ENCODE measurements around the gene EXOSC2. TPM values are rescaled to one million over a fixed set of nuclear protein-coding genes. Genes with fewer than 3 reads are reported as not detected.

EXOSC2 gene
- total and polyA plus RNA-seq, 2 of the 13 experiments (the other 11 are each of a cell fraction or from before 2014, with no cell fraction given): 27.5 to 63.8 TPM

DNA sequence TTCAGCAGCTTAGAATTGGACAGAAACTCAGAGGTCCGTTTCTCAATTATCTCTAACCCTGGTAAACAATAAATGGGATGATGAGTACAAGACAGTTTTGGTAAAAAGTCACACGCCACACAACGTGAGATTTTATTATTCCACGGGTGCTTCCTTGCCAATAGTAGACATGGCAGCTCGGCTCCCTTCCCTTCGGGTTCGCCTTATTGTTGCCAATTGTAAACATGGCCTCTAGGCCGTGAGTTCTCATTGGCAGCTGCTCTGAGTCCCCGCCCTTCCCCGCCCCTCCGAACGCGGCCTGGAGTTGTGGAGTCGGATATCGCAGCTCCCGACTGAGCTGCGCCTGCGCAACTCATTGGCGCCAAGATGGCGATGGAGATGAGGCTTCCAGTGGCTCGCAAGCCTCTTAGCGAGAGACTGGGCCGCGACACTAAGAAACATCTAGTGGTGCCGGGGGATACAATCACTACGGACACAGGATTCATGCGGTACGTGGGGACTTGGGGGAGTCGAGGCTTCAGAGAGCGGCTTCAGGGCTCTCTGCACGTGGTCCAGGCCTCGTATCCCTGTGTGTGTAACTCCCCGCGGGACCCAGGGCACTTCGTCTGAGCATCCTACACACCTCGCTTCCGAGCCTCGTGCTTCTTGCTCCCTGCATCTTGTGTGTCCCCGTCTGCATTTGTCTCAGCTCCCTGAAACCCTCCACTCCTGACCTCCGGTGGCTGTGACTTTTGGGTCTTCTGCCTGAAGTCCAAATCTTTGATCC lies at the start of gene EXOSC2 (continued):
- peak; percentile 58; the same call in 1 of the 2 replicates for TF ChIP-seq ZNF337 (CRISPR knock-in tag; IDR thresholded peaks at IDR 0.05; ENCODE audit: borderline replicate concordance, low read depth)
- no peak for TF ChIP-seq ZFP62 (CRISPR knock-in tag; IDR thresholded peaks at IDR 0.05)
- peak; percentile 91 for TF ChIP-seq TAF1 (CRISPR knock-in tag; IDR thresholded peaks at IDR 0.05)
- TF ChIP-seq ZNF180 (CRISPR knock-in tag; IDR thresholded peaks at IDR 0.05; ENCODE audit: borderline replicate concordance, low read depth): no peak
- no peak for TF ChIP-seq MATR3 (CRISPR knock-in tag; IDR thresholded peaks at IDR 0.05)
- TF ChIP-seq ZNF136 (CRISPR knock-in tag; IDR thresholded peaks at IDR 0.05; ENCODE audit: low read depth): peak; percentile 88; the same call in 1 of the 2 replicates
- TF ChIP-seq ARNT2 (CRISPR knock-in tag; IDR thresholded peaks at IDR 0.05; ENCODE audit: low read depth): peak; percentile 50; the same call in 1 of the 2 replicates
- TF ChIP-seq, protein P1, sequence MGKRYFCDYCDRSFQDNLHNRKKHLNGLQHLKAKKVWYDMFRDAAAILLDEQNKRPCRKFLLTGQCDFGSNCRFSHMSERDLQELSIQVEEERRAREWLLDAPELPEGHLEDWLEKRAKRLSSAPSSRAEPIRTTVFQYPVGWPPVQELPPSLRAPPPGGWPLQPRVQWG (CRISPR knock-in tag; IDR thresholded peaks at IDR 0.05; ENCODE audit: borderline replicate concordance, low read depth): no peak
- peak; percentile 85 for TF ChIP-seq PHF20 (CRISPR knock-in tag; IDR thresholded peaks at IDR 0.05)
- TF ChIP-seq PAX8 (CRISPR knock-in tag; IDR thresholded peaks at IDR 0.05; ENCODE audit: borderline replicate concordance): no peak
- no peak for TF ChIP-seq ZNF282 (IDR thresholded peaks at IDR 0.05; ENCODE audit: partially characterized antibody)
- TF ChIP-seq, protein P2, sequence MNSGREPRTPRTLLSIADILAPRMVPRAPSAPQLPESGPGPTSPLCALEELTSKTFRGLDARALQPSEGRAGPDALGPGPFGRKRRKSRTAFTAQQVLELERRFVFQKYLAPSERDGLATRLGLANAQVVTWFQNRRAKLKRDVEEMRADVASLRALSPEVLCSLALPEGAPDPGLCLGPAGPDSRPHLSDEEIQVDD (CRISPR knock-in tag; IDR thresholded peaks at IDR 0.05; ENCODE audit: borderline replicate concordance): no peak; the same call in 1 of the 2 replicates
- TF ChIP-seq ZNF761 (CRISPR knock-in tag; conservative IDR thresholded peaks at IDR 0.05): no peak
- no peak for TF ChIP-seq KLF13 (CRISPR knock-in tag; IDR thresholded peaks at IDR 0.05)
- TF ChIP-seq ZNF160 (CRISPR knock-in tag; IDR thresholded peaks at IDR 0.05): 0 out of 2 replicates have a peak, but pooled peaks have one; percentile 38
- TF ChIP-seq ZNF10 (CRISPR knock-in tag; IDR thresholded peaks at IDR 0.05; ENCODE audit: borderline replicate concordance, low read depth): no peak
- no peak for TF ChIP-seq CENPT (CRISPR knock-in tag; IDR thresholded peaks at IDR 0.05; ENCODE audit: low read depth)
- TF ChIP-seq XRCC5 (optimal IDR thresholded peaks at IDR 0.05; ENCODE audit: low read length): no peak
- no peak for TF ChIP-seq NR2F2 (IDR thresholded peaks at IDR 0.05; ENCODE audit: borderline replicate concordance, low read depth)
- no peak for TF ChIP-seq ZNF703 (CRISPR knock-in tag; IDR thresholded peaks at IDR 0.05; ENCODE audit: borderline replicate concordance)
- TF ChIP-seq SMARCE1 (IDR thresholded peaks at IDR 0.05; ENCODE audit: borderline replicate concordance): no peak
- no peak; the same call in 1 of the 2 replicates for TF ChIP-seq ZNF274 (CRISPR knock-in tag; IDR thresholded peaks at IDR 0.05)
- TF ChIP-seq, protein P3, sequence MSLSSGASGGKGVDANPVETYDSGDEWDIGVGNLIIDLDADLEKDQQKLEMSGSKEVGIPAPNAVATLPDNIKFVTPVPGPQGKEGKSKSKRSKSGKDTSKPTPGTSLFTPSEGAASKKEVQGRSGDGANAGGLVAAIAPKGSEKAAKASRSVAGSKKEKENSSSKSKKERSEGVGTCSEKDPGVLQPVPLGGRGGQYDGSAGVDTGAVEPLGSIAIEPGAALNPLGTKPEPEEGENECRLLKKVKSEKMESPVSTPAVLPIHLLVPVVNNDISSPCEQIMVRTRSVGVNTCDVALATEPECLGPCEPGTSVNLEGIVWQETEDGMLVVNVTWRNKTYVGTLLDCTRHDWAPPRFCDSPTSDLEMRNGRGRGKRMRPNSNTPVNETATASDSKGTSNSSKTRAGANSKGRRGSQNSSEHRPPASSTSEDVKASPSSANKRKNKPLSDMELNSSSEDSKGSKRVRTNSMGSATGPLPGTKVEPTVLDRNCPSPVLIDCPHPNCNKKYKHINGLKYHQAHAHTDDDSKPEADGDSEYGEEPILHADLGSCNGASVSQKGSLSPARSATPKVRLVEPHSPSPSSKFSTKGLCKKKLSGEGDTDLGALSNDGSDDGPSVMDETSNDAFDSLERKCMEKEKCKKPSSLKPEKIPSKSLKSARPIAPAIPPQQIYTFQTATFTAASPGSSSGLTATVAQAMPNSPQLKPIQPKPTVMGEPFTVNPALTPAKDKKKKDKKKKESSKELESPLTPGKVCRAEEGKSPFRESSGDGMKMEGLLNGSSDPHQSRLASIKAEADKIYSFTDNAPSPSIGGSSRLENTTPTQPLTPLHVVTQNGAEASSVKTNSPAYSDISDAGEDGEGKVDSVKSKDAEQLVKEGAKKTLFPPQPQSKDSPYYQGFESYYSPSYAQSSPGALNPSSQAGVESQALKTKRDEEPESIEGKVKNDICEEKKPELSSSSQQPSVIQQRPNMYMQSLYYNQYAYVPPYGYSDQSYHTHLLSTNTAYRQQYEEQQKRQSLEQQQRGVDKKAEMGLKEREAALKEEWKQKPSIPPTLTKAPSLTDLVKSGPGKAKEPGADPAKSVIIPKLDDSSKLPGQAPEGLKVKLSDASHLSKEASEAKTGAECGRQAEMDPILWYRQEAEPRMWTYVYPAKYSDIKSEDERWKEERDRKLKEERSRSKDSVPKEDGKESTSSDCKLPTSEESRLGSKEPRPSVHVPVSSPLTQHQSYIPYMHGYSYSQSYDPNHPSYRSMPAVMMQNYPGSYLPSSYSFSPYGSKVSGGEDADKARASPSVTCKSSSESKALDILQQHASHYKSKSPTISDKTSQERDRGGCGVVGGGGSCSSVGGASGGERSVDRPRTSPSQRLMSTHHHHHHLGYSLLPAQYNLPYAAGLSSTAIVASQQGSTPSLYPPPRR (CRISPR knock-in tag; IDR thresholded peaks at IDR 0.05; ENCODE audit: borderline replicate concordance): peak; percentile 42; the same call in 1 of the 2 replicates
- TF ChIP-seq ZNF737 (CRISPR knock-in tag; IDR thresholded peaks at IDR 0.05; ENCODE audit: borderline replicate concordance): no peak
- TF ChIP-seq ZNF792 (CRISPR knock-in tag; IDR thresholded peaks at IDR 0.05): no peak
- TF ChIP-seq NCOA1 (CRISPR knock-in tag; IDR thresholded peaks at IDR 0.05): 0 out of 2 replicates have a peak, but pooled peaks have one; percentile 6
